Gastroesophageal sphincter (tissue), 4 donors: Measurements from ENCODE around the gene PPP1R37. TPM values are rescaled to one million over a fixed set of nuclear protein-coding genes. Genes with fewer than 3 reads are reported as not detected.

Experiments
- ATAC-seq: fragments of 150-250 bp; one replicate; pipeline ENCODE4 v1.9.1; 2016; ENCODE audit warnings: mild to moderate bottlenecking, moderate library complexity
- H3K27ac ChIP-seq, 4 donors: fragments of 200-600 bp; sonication (generic) in 3 of 4; 1 replicate in 3 of 4; 2 replicates in 1 of 4; pipeline ENCODE4 v1.5.1; 2016 to 2019
- H3K27me3 ChIP-seq: fragments of 200-600 bp; sonication (generic); one replicate; pipeline ENCODE4 v1.5.1; 2019
- H3K36me3 ChIP-seq, 2 donors: fragments of 200-600 bp; sonication (generic); one replicate each; pipeline ENCODE4 v1.5.1; 2019; ENCODE audit warnings: control low read depth in 1 of 2
- H3K4me1 ChIP-seq, 3 donors: fragments of 200-600 bp; sonication (generic); 1 replicate in 2 of 3; 2 replicates in 1 of 3; pipeline ENCODE4 v1.5.1; 2016 to 2019; ENCODE audit warnings: control low read depth in 2 of 3
- H3K4me3 ChIP-seq, 2 donors: fragments of 200-600 bp; sonication (generic); one replicate each; pipeline ENCODE4 v1.5.1; 2019; ENCODE audit warnings: mild to moderate bottlenecking in 1 of 2, moderate library complexity in 1 of 2
- H3K9me3 ChIP-seq, 3 donors: fragments of 200-600 bp; sonication (generic); one replicate each; pipeline ENCODE4 v1.5.1; 2017 to 2019; ENCODE audit warnings: control low read depth in 2 of 3
- CTCF ChIP-seq, 4 experiments: fragments of 200-600 bp in 2 of 4; fragments of 450-650 bp in 2 of 4; sonication (generic) in 1 of 4; IDR thresholded peaks; one replicate each; pipeline ENCODE4 v1.5.1; 2017 to 2019; ENCODE audit warnings: antibody characterized with exemption in 4 of 4, mild to moderate bottlenecking in 2 of 4, moderate library complexity in 2 of 4
- EP300 ChIP-seq: sonication (generic); formaldehyde crosslinking; IDR thresholded peaks from one replicate; pipeline ENCODE4 v1.6.1; 2017; ENCODE audit warnings: antibody characterized with exemption, mild to moderate bottlenecking
- POLR2A ChIP-seq, 2 donors: fragments of 450-650 bp; IDR thresholded peaks; one replicate each; pipeline ENCODE4 v1.6.1; 2017; ENCODE audit warnings: antibody characterized with exemption in 2 of 2, mild to moderate bottlenecking in 2 of 2, moderate library complexity in 1 of 2
- POLR2AphosphoS5 ChIP-seq: sonication (generic); formaldehyde crosslinking; IDR thresholded peaks from one replicate; pipeline ENCODE4 v1.6.1; 2017; ENCODE audit warnings: antibody characterized with exemption
- whole genome bisulfite sequencing, 2 donors: methylation state at CpG; one replicate each; pipeline ENCODE4 v1.1.5; 2018; ENCODE audit warnings: low coverage in 1 of 2; 5-methylcytosine and 5-hydroxymethylcytosine counted together
- total RNA-seq, 4 donors: library from RNA; depleted of rRNA; stranded (reverse); fragments of >200 nt; gene quantifications; one replicate each; pipeline ENCODE4 v1.1.0, GENCODE V29; 2016

The PPP1R37 gene
- total RNA-seq, 4 donors from 2014 or later, result 22.6 to 51.4 (median 24.6) TPM

GRCh38 chr19:45075301-45076028 lies 17.5 kb upstream of the PPP1R37 start:
- H3K4me3 ChIP-seq, result peak overlapping the region; percentile 6 to 56
- H3K27ac ChIP-seq, result peak overlapping the region in 3 of 4 donors; percentile 53 to 72 (median 69)
- TF ChIP-seq CTCF (IDR thresholded peaks at IDR 0.05) (no peak), POLR2AphosphoS5 (no peak), POLR2A (IDR thresholded peaks at IDR 0.05) (no peak), EP300 (no peak)
- H3K27me3 ChIP-seq, result no peaks in the 10 kb centered on the region
- WGBS, 2 donors, result 19 to 45% methylated on average over 3 to 4 of the region's 26 CpGs
- H3K4me1 ChIP-seq, result peaks cover 0 to 49% (median 15%) of the 10 kb centered on the region in 3 donors
- ATAC-seq, result peak; percentile 62
- no peaks in the 10 kb centered on the region for H3K9me3 ChIP-seq
- peaks cover 0 to 19% of the 10 kb centered on the region in 2 donors for H3K36me3 ChIP-seq

GRCh38 chr19:45076029-45076850 lies 16.7 kb upstream of the PPP1R37 start, which contains the start of gene ZNF296:
ZNF296 (minus strand) TSS chr19:45076478; CDS start chr19:45076373, 105 bp downstream.
- Histone ChIP-seq H3K9me3 (no peaks in the 10 kb centered on the region), H3K27me3 (no peaks in the 10 kb centered on the region), H3K4me3 (peak within 1 kb of the TSS; percentile 6 to 56), H3K27ac (peak within 1 kb of the TSS in 3 of 4 donors; percentile 53 to 72 (median 69)), H3K36me3 (peaks cover 0 to 11% of the 10 kb centered on the region in 2 donors), H3K4me1 (peaks cover 0 to 57% (median 16%) of the 10 kb centered on the region in 3 donors)
- WGBS, 2 donors, result 1 to 4% methylated on average over 11 to 16 of the region's 81 CpGs
- peak; percentile 67 for ATAC-seq
- TF ChIP-seq POLR2A (IDR thresholded peaks at IDR 0.05) (peak in 1 of 2 donors; percentile 13), EP300 (no peak), POLR2AphosphoS5 (no peak)

GRCh38 chr19:45076851-45077730 lies 15.9 kb upstream of the PPP1R37 start:
- TF ChIP-seq POLR2AphosphoS5, result no peak
- TF ChIP-seq EP300, result no peak
- TF ChIP-seq POLR2A (IDR thresholded peaks at IDR 0.05), result no peak
- H3K36me3 ChIP-seq, result peaks cover 0 to 10% of the 10 kb centered on the region in 2 donors
- H3K27ac ChIP-seq, result peak overlapping the region in 3 of 4 donors; percentile 53 to 72 (median 69)
- no peaks in the 10 kb centered on the region for H3K27me3 ChIP-seq
- H3K4me3 ChIP-seq, result peak overlapping the region in 1 of 2 donors; percentile 56
- H3K9me3 ChIP-seq, result no peaks in the 10 kb centered on the region
- H3K4me1 ChIP-seq, result peaks cover 0 to 61% (median 16%) of the 10 kb centered on the region in 3 donors
- 67 to 68% methylated on average over 9 to 13 of the region's 15 CpGs for WGBS, 2 donors
- ATAC-seq, result no peak

GRCh38 chr19:45078390-45079062 lies 14.5 kb upstream of the PPP1R37 start:
- no peaks in the 10 kb centered on the region for H3K27me3 ChIP-seq
- H3K4me1 ChIP-seq, result peaks cover 0 to 61% (median 16%) of the 10 kb centered on the region in 3 donors
- peak; percentile 3 for ATAC-seq
- no peak for TF ChIP-seq CTCF (IDR thresholded peaks at IDR 0.05)
- no peak for TF ChIP-seq POLR2A (IDR thresholded peaks at IDR 0.05)
- TF ChIP-seq POLR2AphosphoS5, result no peak
- TF ChIP-seq EP300, result no peak
- H3K36me3 ChIP-seq, result peaks cover 0 to 22% of the 10 kb centered on the region in 2 donors
- peak overlapping the region; percentile 56 to 76 for H3K4me3 ChIP-seq
- peak overlapping the region in 3 of 4 donors; percentile 70 to 74 (median 73) for H3K27ac ChIP-seq
- H3K9me3 ChIP-seq, result no peaks in the 10 kb centered on the region
- WGBS, 2 donors, result 73 to 75% methylated on average over 4 to 6 of the region's 10 CpGs
